Keratinocyte (primary cell): ENCODE measurements around the gene ZNF629. TPM values are rescaled to one million over a fixed set of nuclear protein-coding genes. Genes with fewer than 3 reads are reported as not detected.

Experiments used
- DNase-seq: peaks from one replicate; pipeline ENCODE4 v3.0.0-alpha.2; 2011; ENCODE audit warnings: low read depth, missing footprints, low spot score
- FAIRE-seq: peaks from 2 replicates; lab custom pipeline; 2011; peaks lifted over from hg19 to GRCh38; lab: Jason Lieb, UNC
- H2AFZ ChIP-seq: 2 replicates; pipeline ENCODE4 v1.6.0; 2012; ENCODE audit warnings: low read length, control low read depth, inconsistent platforms; ENCODE audit not compliant: control insufficient read depth
- H3K27ac ChIP-seq: 2 replicates; pipeline ENCODE4 v1.5.1; 2011; ENCODE audit warnings: low read length; ENCODE audit not compliant: control insufficient read depth, insufficient read depth
- H3K27me3 ChIP-seq: 3 replicates; pipeline ENCODE4 v1.6.0; 2011; ENCODE audit warnings: low read length; ENCODE audit not compliant: control insufficient read depth, insufficient read depth; ENCODE audit errors: extremely low read depth
- H3K36me3 ChIP-seq, 2 experiments: 2 replicates in 1 of 2; 3 replicates in 1 of 2; pipeline ENCODE4 v1.5.1; 2011; ENCODE audit warnings: low read length in 2 of 2, mild to moderate bottlenecking in 1 of 2; ENCODE audit not compliant: control insufficient read depth in 2 of 2, insufficient read depth in 2 of 2; ENCODE audit errors: extremely low read depth in 1 of 2
- H3K4me1 ChIP-seq: 3 replicates; pipeline ENCODE4 v1.5.1; 2011; ENCODE audit warnings: low read length; ENCODE audit not compliant: control insufficient read depth, insufficient read depth; ENCODE audit errors: extremely low read depth
- H3K4me2 ChIP-seq: 3 replicates; pipeline ENCODE4 v1.6.0; 2011; ENCODE audit warnings: low read depth, low read length; ENCODE audit not compliant: control insufficient read depth, insufficient read depth; ENCODE audit errors: extremely low read depth
- H3K4me3 ChIP-seq, 3 experiments: fragments of 200-600 bp in 1 of 3; sonication (generic) in 1 of 3; 2 replicates in 2 of 3; 3 replicates in 1 of 3; pipeline ENCODE4 v1.5.1; 2011 to 2016; ENCODE audit warnings: low read length in 3 of 3, mild to moderate bottlenecking in 3 of 3, control low read depth in 2 of 3, inconsistent platforms in 1 of 3, low read depth in 1 of 3, mixed read lengths in 1 of 3, mixed run types in 1 of 3, moderate library complexity in 1 of 3; ENCODE audit not compliant: control insufficient read depth in 2 of 3, insufficient read depth in 2 of 3; ENCODE audit errors: extremely low read depth in 1 of 3
- H3K79me2 ChIP-seq: 2 replicates; pipeline ENCODE4 v1.6.0; 2012; ENCODE audit warnings: low read length; ENCODE audit not compliant: control insufficient read depth, insufficient read depth
- H3K9ac ChIP-seq: 3 replicates; pipeline ENCODE4 v1.6.0; 2011; ENCODE audit warnings: low read length; ENCODE audit not compliant: control insufficient read depth, insufficient read depth; ENCODE audit errors: extremely low read depth
- H3K9me1 ChIP-seq: 3 replicates; pipeline ENCODE4 v1.6.0; 2011; ENCODE audit warnings: low read length; ENCODE audit not compliant: control insufficient read depth, insufficient read depth; ENCODE audit errors: extremely low read depth
- H3K9me3 ChIP-seq: 2 replicates; pipeline ENCODE4 v1.5.1; 2012; ENCODE audit warnings: low read depth, low read length; ENCODE audit not compliant: control insufficient read depth
- H4K20me1 ChIP-seq: 3 replicates; pipeline ENCODE4 v1.6.0; 2011; ENCODE audit warnings: low read length; ENCODE audit not compliant: control insufficient read depth, insufficient read depth; ENCODE audit errors: extremely low read depth
- EZH2 ChIP-seq: IDR thresholded peaks from one replicate; pipeline ENCODE4 v1.6.1; 2012; ENCODE audit warnings: inconsistent platforms, mild to moderate bottlenecking, low read length, moderate library complexity
- dilution Hi-C: fragments of 300-500 bp; cut with MboI; formaldehyde crosslinking; loops from one replicate; pipeline ENCODE4 v1.7.0; 2020; ENCODE audit warnings: low sequenced_read_pairs; ENCODE audit not compliant: extremely low pct_ligation_motif_present
- polyA plus RNA-seq, 5 experiments: library from polyadenylated mRNA; depleted of rRNA in 3 of 5; stranded (reverse) in 3 of 5; stranded (forward) in 1 of 5; unstranded in 1 of 5; fragments of >200 nt; gene quantifications; 1 replicate in 1 of 5; 2 replicates in 3 of 5; 3 replicates in 1 of 5; pipeline versions ENCODE4 v1.2.1 to v1.2.3, GENCODE V29; 2011 to 2012; ENCODE audit warnings: missing spikeins in 2 of 5, low read depth in 1 of 5, low replicate concordance in 1 of 5
- TF ChIP-seq, protein P1 (sequence below), 3 experiments: IDR thresholded peaks in 1 of 3; conservative IDR thresholded peaks in 1 of 3; optimal IDR thresholded peaks in 1 of 3; 2 replicates in 2 of 3; 3 replicates in 1 of 3; pipeline versions ENCODE3 to v1.5.1; 2011; ENCODE audit warnings: low read length in 3 of 3, mild to moderate bottlenecking in 3 of 3, moderate library complexity in 2 of 3, control low read depth in 1 of 3, inconsistent platforms in 1 of 3; ENCODE audit not compliant: insufficient read depth in 2 of 3; ENCODE audit errors: extremely low read depth in 1 of 3

Gene ZNF629
- polyA plus RNA-seq, 1 donor (not counting 4 experiments of a cell fraction or from before 2014, with no cell fraction given), result 3.6 TPM

DNA sequence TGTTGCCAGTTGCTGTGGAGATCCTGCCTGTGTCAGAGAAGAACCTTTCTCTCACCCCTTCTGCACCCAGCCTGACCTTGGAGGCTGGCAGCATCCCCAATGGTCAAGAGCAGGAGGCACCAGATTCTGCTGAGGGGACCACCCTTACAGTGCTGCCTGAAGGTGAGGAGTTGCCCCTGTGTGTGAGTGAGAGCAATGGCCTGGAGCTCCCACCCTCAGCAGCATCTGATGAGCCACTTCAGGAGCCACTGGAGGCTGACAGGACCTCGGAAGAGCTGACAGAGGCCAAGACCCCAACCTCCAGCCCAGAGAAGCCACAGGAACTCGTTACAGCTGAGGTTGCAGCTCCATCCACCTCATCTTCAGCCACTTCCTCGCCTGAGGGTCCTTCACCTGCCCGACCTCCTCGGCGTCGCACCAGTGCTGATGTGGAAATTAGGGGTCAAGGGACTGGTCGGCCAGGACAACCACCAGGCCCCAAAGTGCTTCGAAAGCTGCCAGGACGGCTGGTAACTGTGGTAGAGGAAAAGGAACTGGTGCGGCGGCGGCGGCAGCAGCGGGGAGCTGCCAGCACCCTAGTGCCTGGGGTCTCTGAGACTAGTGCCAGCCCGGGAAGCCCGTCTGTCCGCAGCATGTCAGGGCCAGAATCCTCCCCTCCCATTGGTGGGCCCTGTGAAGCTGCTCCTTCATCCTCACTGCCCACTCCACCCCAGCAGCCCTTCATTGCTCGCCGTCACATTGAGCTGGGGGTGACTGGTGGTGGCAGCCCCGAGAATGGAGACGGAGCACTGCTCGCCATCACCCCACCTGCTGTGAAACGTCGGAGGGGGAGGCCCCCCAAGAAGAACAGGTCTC is 49.0 kb downstream of the ZNF629 start:
- TF ChIP-seq, protein P1, sequence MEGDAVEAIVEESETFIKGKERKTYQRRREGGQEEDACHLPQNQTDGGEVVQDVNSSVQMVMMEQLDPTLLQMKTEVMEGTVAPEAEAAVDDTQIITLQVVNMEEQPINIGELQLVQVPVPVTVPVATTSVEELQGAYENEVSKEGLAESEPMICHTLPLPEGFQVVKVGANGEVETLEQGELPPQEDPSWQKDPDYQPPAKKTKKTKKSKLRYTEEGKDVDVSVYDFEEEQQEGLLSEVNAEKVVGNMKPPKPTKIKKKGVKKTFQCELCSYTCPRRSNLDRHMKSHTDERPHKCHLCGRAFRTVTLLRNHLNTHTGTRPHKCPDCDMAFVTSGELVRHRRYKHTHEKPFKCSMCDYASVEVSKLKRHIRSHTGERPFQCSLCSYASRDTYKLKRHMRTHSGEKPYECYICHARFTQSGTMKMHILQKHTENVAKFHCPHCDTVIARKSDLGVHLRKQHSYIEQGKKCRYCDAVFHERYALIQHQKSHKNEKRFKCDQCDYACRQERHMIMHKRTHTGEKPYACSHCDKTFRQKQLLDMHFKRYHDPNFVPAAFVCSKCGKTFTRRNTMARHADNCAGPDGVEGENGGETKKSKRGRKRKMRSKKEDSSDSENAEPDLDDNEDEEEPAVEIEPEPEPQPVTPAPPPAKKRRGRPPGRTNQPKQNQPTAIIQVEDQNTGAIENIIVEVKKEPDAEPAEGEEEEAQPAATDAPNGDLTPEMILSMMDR (optimal IDR thresholded peaks at IDR 0.05 in 1 of 3, IDR thresholded peaks at IDR 0.05 in 1 of 3, conservative IDR thresholded peaks at IDR 0.05 in 1 of 3; ENCODE audit: extremely low read depth in 1 of 3, insufficient read depth in 2 of 3, low read length in 3 of 3), result no peak
- TF ChIP-seq EZH2, result no peak
- peaks cover 25% of the 10 kb centered on the region for H3K4me1 ChIP-seq
- no peak overlapping the region for H3K27ac ChIP-seq
- H4K20me1 ChIP-seq, result no peaks in the 10 kb centered on the region
- H3K27me3 ChIP-seq, result no peaks in the 10 kb centered on the region
- H3K9ac ChIP-seq, result no peak overlapping the region
- dilution Hi-C loops, result no loop called here
- H3K36me3 ChIP-seq, result peaks cover 31 to 37% of the 10 kb centered on the region in 2 experiments
- H2AFZ ChIP-seq, result no peak overlapping the region
- H3K9me1 ChIP-seq, result no peaks in the 10 kb centered on the region
- FAIRE-seq (no peak), DNase-seq (no peak)
- H3K4me3 ChIP-seq, result no peak overlapping the region
- H3K4me2 ChIP-seq, result no peak overlapping the region
- no peaks in the 10 kb centered on the region for H3K9me3 ChIP-seq
- H3K79me2 ChIP-seq, result peaks cover 12% of the 10 kb centered on the region

DNA sequence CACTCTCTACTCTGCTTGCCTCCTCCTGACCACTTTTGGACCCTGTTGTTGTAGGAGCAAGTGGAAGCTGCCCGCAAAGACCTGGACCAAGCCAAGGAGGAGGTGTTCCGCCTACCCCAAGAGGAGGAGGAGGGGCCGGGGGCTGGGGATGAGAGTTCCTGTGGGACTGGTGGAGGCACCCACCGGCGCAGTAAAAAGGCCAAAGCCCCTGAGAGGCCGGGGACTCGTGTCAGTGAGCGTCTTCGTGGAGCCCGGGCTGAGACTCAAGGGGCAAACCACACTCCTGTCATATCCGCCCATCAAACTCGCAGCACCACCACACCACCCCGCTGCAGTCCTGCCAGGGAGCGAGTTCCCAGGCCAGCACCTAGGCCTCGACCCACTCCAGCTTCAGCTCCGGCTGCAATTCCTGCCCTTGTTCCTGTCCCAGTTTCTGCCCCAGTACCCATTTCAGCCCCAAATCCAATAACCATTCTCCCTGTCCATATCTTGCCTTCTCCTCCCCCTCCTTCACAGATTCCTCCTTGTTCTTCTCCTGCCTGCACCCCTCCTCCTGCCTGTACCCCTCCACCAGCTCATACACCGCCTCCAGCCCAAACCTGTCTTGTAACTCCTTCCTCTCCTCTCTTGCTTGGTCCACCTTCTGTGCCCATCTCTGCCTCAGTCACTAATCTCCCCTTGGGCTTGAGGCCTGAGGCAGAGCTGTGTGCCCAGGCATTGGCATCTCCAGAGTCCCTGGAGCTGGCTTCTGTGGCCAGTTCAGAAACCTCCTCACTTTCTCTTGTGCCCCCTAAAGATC is 49.8 kb downstream of the ZNF629 start:
- H3K4me1 ChIP-seq, result peaks cover 22% of the 10 kb centered on the region
- no peaks in the 10 kb centered on the region for H3K9me1 ChIP-seq
- DNase-seq (no peak), FAIRE-seq (no peak)
- no peak overlapping the region for H3K4me2 ChIP-seq
- H3K27me3 ChIP-seq, result no peaks in the 10 kb centered on the region
- H3K4me3 ChIP-seq, result no peak overlapping the region
- dilution Hi-C loops, result no loop called here
- H3K9me3 ChIP-seq, result no peaks in the 10 kb centered on the region
- TF ChIP-seq EZH2, result no peak
- TF ChIP-seq, protein P1 (optimal IDR thresholded peaks at IDR 0.05 in 1 of 3, IDR thresholded peaks at IDR 0.05 in 1 of 3, conservative IDR thresholded peaks at IDR 0.05 in 1 of 3; ENCODE audit: extremely low read depth in 1 of 3, insufficient read depth in 2 of 3, low read length in 3 of 3), result no peak
- H3K9ac ChIP-seq, result no peak overlapping the region
- H2AFZ ChIP-seq, result no peak overlapping the region
- H4K20me1 ChIP-seq, result no peaks in the 10 kb centered on the region
- no peak overlapping the region for H3K27ac ChIP-seq
- H3K79me2 ChIP-seq, result peaks cover 4% of the 10 kb centered on the region
- peaks cover 32 to 41% of the 10 kb centered on the region in 2 experiments for H3K36me3 ChIP-seq
